VCaP (cell line): Measurements from ENCODE around the gene CS.

ENCODE experiments used
- H3K27ac ChIP-seq: fragments of 450-650 bp; 2 replicates; pipeline ENCODE4 v1.5.1; 2017
- TF ChIP-seq, protein P1 (sequence below): fragments of 450-650 bp; conservative IDR thresholded peaks from 2 replicates; pipeline ENCODE4 v1.5.1; 2017; ENCODE audit warnings: mild to moderate bottlenecking, moderate library complexity

The CS gene

DNA sequence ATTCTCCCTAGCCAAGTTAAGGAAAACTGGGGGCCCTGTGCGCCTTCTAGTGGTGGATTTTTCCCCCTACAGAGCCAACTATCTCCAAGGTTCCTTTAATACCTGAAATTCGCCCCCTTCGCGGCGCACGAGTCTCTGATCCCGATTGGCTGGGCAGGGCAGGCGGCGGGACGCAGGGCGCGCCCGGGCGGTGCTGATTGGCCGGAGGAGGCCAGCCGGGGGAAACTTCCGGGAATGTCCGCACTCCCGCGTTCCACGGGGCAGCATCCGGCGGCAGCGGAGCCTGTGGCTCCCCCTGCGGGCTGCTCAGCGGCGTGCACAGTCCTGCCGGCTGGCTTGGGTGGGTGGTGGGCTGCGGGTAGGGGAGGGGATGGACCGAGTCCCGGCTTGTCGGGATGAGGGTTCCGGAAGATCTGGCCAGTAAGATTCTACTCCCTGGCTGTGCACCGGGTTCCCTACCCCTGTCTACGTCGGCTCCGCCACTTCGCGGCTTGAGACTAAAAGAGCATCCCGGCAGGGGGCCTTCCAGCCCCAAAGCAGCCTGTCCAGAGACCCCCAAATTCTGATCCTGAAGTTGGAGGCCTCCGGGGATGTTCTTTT is 75.9 kb downstream of the CS start, which contains the start of gene NABP2:
Gene NABP2, plus strand, starts transcription at position 241 of the 600 bp plus-strand sequence. CDS start 515 bp downstream, outside the sequence.
- peak within 1 kb of the TSS; percentile 98 for H3K27ac ChIP-seq
- TF ChIP-seq, protein P1, sequence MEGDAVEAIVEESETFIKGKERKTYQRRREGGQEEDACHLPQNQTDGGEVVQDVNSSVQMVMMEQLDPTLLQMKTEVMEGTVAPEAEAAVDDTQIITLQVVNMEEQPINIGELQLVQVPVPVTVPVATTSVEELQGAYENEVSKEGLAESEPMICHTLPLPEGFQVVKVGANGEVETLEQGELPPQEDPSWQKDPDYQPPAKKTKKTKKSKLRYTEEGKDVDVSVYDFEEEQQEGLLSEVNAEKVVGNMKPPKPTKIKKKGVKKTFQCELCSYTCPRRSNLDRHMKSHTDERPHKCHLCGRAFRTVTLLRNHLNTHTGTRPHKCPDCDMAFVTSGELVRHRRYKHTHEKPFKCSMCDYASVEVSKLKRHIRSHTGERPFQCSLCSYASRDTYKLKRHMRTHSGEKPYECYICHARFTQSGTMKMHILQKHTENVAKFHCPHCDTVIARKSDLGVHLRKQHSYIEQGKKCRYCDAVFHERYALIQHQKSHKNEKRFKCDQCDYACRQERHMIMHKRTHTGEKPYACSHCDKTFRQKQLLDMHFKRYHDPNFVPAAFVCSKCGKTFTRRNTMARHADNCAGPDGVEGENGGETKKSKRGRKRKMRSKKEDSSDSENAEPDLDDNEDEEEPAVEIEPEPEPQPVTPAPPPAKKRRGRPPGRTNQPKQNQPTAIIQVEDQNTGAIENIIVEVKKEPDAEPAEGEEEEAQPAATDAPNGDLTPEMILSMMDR: peak; percentile 99

DNA sequence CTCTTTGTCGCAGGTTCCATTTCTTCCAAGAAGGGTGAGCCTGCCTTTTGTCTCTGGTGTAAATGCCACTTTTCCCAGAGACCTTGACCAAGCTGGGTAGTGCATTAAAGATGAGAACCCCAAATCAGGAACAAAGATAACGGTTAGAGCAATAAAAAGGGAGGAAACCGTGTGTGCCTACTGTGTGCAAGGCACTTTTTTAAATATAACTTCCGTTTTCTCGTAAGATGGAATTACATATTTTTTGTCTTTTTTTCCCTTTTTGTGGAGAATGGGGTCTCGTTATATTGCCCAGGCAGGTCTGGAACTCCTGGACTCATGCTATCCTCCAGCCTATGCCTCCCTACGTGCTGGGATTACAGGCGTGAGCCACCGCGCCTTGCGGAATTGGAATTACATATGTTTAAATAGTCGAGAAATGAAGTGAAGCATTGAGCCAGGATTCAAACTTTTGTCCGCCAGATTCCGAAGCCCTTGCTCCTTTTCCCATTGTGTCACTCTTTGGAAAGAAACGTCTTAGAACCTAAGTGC is 76.5 kb downstream of the CS start:
- H3K27ac ChIP-seq: peak overlapping the region; percentile 98
- TF ChIP-seq, protein P1: no peak

DNA sequence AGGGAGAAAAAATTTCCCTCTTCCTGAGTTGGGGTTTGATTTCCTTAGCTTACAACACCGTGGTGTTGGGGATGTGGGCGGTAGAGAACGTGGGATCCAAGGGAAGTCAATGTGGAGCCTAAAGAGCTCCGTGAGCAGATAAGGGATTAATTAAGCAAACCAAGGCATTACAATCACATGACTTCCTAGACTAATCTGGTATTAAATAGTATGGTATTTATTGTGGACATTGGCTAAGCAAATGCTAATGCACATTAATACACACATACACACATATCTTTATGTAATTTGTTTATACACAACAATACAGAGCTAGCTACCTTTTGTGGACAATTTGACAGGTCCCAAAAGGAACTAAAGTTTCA is 77.6 kb downstream of the CS start:
- H3K27ac ChIP-seq: peak overlapping the region; percentile 98
- TF ChIP-seq, protein P1: no peak

DNA sequence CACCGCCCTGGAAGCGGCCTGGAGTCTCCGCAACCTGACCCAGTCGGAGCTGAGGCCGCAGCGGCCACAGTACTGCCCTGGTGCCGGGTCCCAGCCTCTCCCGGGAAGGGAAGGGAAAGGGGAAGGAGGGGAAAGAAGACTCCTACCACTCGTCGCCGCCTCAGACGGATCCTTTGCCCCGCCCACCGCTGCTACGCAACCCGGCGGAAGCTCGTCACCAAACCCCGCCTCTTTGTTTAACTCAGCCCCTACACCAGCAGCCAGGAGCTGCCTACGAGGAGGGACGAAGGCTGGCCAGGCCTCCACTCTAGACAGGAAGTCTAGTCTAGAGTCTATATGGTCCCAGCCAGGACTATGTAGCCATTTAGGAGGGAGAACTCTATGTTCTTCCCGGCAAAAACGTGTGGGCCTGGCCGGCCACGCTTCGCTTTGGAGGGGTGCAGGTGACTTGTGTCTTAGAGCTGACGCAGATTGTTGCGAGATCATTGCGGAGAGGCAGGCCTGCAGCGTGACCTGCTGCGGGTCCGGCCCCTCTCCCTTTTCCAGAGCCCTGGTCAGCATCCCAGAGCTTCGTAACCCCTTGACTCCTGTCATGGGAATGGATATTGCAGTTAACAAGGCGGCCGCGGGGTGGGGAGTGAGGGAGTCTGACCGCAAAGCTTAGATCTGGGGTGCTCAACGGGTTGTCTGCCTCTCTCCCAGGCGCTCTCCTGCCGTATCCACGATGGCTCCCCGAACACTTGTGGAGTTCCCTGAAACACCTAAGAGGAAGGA is 78.2 kb downstream of the CS start, which contains the start of gene RNF41:
Gene RNF41, minus strand, starts transcription at position 166 of the 774 bp plus-strand sequence. CDS start 7,875 bp downstream, outside the sequence.
- H3K27ac ChIP-seq: peak within 1 kb of the TSS; percentile 98
- TF ChIP-seq, protein P1: no peak
